Spleen (tissue), 7 donors: ENCODE measurements around the gene ZMYM4.

Experiments
- CTCF ChIP-seq, 11 experiments: fragments of 200-600 bp in 7 of 11; fragments of 450-650 bp in 4 of 11; sonication (generic) in 4 of 11; IDR thresholded peaks in 8 of 11; conservative IDR thresholded peaks in 3 of 11; 1 replicate in 7 of 11; 2 replicates in 4 of 11; pipeline versions ENCODE4 v1.4.0 to v1.8.0; 2016 to 2021; ENCODE audit warnings: antibody characterized with exemption in 11 of 11, inconsistent platforms in 4 of 11, mild to moderate bottlenecking in 1 of 11
- POLR2A ChIP-seq, 3 donors: fragments of 450-650 bp; IDR thresholded peaks; one replicate each; pipeline ENCODE4 v1.5.1; 2017; ENCODE audit warnings: antibody characterized with exemption in 3 of 3, mild to moderate bottlenecking in 1 of 3
- donor health status: DM: no; HTN: no; CAD: no; lungs with moderate emphysema.
- donor health status: DM: no; HTN: no; CAD: no.
- donor health status: DM: no; HTN: no; CAD: no.

GRCh38 chr1:35294809-35295208 lies 26.3 kb downstream of the ZMYM4 start:
- no peak for TF ChIP-seq CTCF (IDR thresholded peaks at IDR 0.05 in 8 of 11, conservative IDR thresholded peaks at IDR 0.05 in 3 of 11)
- TF ChIP-seq POLR2A (IDR thresholded peaks at IDR 0.05): no peak
